Cardiac septum (tissue), 1 donor: ENCODE measurements around the gene GALNT9. TPM values are rescaled to one million over a fixed set of nuclear protein-coding genes. Genes with fewer than 3 reads are reported as not detected.
"Not testable (repeated sequence)": the region's sequence is repeated elsewhere in the genome, so short reads cannot be mapped to it uniquely, and the experiment has no call there.

Source experiments
- DNase-seq: peaks from one replicate; pipeline ENCODE4 v3.0.0-alpha.2; 2020; ENCODE audit warnings: low spot score
- intact Hi-C: fragments of 100-400 bp; cut with DNase I; formaldehyde crosslinking; loops from one replicate; pipeline ENCODE4 v1.14.0; 2022
- total RNA-seq: library from RNA; stranded (reverse); fragmentation: NEBNext Ultra II Directional; extraction: Animal tissue kit (Norgen Biotek cat#: 25700); gene quantifications from one replicate; pipeline ENCODE4 v1.2.1, GENCODE V29; 2021
- donor health status: DM: no; HTN: no; CAD: no.

Gene GALNT9
- total RNA-seq, 1 donor from 2014 or later = not detected

DNA sequence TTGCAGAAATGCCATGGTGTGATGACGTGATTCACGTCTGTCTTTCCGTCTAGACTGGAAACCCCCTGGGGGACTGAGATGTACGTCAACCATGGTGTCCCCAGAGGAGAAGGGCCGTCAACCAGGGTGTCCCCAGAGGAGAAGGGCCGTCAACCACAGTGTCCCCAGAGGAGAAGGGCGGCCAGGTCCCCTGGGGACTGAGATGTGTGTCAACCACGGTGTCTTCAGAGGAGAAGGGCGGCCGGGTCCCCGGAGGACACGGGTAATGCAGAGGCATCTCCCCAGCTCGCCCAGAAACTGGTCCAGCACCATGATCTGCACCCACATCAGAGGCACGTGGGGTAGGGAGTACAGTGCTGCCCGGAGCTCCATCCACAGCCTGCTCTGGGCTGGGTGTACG, 30.6 kb upstream of the GALNT9 start:
- intact Hi-C loops = no loop called here

DNA sequence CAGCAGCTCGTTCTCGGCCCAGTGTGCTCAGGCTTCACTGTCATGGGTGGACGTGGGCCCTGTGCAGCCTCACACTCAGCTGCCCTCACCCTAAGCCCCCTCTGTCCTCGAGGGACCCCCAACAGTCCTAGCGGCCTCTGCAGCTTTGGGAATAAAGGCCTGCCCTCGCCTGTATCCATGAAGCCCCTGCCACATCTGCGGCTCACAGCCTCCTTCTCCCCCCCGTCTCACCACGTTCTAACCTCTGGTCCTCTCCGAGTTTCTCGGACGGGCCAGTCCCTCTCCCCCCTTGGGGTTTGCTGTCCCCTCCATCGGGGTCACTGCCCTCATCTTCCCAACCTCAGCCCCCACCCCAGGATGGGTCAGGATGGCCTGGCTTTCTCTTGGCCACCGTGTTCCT, 30.2 kb upstream of the GALNT9 start:
- intact Hi-C loops = no loop called here
- DNase-seq = no peak

More for the DNA sequence above, 30.6 kb upstream of the GALNT9 start:
- DNase-seq = no peak

DNA sequence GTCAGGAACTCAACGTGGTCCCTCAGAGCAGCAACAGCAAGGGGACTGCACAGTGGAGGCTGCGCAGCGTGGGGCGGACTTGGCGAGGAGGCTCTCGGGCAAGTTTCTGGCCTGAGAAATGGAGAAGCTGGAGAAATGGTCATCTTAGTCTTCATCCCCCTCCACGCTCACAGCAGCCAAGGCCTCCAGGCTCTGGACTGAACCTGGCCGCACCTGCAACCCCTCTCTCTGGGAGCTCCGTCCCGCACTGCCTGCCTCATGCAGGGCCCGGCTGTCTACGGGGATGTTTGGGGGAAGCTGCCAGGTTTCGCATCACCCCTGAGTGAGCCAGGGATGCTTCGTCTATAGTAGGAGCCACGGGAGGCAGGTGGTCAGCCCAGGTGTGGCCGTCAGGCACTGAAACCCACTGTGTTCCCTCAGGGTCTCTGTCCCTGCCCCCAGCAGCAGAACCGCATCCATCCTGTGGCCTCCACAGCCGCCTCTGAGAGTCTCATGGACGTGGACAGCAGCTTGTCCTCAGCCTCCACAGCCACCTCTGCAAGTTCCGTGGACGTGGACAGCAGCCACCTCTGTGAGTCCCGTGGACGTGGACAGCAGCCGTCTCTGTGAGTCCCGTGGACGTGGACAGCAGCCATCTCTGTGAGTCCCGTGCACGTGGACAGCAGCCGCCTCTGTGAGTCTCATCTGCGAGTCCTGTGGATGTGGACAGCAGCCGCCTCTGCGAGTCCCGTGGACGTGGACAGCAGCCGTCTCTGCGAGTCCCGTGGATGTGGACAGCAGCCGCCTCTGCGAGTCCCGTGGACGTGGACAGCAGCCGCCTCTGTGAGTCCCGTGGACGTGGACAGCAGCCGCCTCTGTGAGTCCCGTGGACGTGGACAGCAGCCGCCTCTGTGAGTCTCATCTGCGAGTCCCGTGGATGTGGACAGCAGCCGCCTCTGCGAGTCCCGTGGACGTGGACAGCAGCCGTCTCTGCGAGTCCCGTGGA, 29.1 kb upstream of the GALNT9 start:
- not testable (repeated sequence) for DNase-seq

DNA sequence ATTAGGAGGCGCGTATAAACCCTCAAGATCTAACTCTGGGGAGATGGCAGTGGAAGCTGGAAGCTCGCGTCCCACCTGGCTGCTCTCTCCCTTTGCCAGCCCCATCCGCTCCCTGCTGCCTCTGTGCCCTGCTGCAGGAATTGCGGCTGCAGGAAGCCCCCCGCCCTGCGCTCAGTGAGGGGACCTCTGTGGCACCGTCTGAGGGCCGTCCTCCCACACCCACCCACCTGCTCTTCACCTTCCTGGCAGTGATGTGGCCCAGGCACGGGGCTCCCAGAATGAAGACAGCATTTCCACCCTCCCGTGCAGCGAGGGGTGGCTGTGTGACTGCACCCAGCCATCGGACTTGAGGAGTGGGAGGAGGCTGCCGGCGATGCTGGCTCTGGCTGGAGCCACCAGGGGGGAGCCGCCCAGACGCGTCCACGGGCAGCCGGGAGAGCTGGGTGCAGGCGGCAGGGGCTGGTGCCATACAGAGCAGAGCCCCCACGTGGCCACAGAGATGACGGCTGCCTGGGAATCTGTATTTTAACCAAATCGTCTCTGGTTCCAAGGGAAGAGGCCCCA, 28.3 kb upstream of the GALNT9 start:
- no peak for DNase-seq
- intact Hi-C loops = no loop called here

More for the DNA sequence above, 29.1 kb upstream of the GALNT9 start:
- intact Hi-C loops = not testable (repeated sequence)

DNA sequence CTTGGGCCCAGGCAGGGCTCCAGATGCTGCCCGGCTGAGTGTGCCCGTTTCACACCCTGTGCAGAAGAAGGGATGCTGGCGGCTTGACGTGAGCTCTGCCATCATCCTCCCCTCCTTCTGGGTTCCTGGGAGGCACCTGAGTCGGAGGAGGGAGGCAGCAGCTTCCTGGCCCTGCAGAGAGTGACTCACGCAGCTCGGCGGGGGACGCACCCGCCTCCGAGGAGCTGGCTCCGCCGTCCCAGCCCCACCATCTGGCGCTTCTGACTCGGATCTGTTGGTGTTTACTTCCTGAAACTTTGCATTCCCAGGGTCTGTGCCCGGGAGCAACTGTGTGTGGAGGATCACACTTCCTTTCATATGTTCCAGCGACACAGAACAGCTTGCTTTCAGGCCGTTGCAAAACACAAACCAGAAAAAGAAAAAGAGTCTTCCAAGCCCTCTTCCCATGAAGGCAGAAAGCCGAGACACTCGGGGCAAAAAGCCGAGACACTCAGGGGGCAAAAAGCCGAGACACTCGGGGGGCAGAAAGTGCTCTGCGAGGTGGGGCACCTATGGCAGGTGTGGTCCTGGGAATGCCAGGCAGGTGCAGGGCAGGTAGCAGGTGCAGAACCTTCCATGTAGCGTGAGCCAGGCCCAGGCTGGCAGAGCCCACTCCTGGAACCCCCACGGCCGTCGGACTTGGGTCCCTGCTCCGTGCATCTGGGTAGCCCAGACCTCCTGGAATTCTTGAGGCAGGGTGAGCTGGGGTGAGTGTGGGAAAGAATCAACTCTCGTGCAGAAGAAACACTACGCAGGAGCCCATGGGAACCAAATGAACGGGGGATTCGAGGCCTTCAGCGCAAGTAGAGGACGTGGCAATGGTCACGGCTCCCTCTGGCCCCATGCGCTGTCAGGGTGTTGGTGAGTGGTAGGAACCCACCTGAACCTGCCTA, 27.6 kb upstream of the GALNT9 start:
- intact Hi-C loops = no loop called here
- no peak for DNase-seq

DNA sequence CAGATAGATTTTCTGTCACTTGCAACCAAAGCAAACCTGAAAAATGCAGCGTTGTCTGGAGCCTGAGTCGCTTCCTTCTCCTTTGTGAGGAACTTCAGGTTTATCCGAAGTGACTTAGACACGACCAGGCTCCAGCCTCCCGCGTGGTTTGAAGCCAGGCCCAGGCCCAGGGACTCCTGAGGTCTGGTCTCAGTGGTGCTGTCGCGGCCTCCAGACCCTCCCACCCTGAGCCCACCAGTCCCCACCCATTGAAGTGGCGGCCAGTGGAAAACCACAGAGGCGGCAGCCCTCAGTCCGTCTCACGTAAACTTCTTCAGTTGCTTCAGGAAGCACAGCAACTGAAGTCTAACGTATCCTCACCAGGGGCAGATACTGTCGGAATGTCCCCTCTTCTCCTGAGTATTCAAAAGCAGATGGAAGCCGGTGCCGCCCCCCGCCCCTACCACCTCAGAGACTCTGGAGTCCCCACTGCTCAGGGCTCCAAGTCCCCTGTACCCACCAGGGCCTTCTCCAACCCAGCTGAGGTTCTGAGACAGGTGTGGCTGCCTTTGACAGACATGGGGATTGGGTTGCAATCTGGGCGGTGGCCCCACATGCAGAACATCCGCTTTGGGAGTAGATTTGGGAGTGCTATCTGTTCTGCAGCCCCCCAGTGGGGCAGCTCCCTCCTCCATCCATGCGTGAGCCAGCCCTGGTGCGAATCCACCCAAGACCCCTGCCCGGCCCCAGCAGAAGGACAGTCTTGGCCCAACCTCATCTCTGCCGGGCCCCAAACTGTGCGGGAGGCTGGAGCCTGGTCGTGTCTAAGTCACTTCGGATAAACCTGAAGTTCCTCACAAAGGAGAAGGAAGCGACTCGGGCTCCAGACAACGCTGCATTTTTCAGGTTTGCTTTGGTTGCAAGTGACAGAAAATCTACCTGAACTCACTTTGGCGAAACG, 26.6 kb upstream of the GALNT9 start:
- no peak for DNase-seq
- intact Hi-C loops = no loop called here

DNA sequence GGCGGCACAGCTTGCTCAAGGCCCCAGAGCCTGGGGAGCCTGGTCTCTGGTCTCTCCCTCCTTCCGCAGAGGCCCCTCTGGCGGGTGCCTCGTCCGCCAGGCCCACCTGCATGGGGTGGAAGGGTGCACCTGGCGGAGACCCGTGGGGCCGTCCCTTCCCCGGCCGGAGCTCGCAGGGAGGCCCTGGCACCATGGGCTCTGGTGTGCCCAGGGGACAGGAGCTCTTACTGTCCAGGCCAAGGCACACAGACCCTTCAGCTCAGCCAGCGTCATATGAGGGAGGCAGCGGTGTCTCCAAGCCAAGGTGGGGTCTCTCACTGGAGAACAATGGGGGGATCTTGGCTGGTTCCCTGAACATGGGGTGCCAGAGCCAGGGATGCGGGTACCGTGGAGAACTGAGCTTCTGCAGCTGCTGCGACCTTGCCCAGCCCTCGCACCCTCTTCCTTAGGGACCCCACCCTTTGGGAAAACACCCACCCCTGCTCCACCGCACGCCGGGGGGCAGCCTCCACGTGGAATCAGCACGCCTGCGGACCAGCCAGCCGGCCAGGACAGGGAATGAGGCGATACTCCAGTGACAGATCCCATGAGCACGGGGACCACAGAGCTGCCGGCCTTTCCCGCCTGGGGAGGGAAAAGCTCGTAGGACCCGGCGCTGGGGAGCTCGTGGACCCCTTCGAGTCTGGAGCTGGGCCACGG, 25.7 kb upstream of the GALNT9 start:
- no peak for DNase-seq

DNA sequence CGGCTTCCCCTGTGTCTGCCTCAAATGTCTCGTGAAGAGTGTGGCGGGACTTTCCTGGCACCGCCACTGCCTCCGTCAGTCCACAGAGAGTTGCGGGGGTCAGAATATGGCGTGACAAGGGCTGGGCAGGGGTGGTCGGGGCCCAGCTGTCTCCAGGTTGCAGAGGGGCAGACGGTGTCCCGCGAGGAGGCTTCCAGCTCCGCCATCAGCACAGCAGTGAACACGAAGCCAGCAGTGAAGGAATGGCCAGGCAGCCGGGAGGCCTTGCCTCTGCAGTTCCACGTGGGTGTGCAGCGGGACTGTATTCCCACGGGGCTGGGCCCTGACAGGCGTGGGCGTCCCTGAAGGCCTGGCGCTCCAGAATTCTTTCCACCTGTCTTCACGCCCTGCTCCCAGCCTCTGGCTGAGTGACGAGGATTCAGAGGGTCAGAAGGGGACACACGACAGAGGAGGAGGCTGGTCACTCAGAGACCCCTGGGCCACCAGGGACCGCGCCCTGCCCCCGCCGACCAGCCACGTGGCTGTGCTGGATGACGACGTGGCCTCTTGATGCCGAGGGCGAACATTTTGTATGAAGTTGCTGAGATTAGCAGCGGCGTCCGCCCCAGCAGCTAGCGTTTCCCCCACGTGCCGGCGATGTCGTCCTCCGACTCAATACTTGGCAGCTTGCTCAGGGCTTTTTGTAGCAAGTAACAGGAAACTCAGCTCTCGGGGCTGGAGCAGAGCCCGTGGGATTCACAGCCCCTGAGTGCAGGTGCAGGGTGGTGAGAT, 25.0 kb upstream of the GALNT9 start:
- DNase-seq = no peak
- intact Hi-C loops = no loop called here

More for the DNA sequence above, 25.7 kb upstream of the GALNT9 start:
- intact Hi-C loops = no loop called here

DNA sequence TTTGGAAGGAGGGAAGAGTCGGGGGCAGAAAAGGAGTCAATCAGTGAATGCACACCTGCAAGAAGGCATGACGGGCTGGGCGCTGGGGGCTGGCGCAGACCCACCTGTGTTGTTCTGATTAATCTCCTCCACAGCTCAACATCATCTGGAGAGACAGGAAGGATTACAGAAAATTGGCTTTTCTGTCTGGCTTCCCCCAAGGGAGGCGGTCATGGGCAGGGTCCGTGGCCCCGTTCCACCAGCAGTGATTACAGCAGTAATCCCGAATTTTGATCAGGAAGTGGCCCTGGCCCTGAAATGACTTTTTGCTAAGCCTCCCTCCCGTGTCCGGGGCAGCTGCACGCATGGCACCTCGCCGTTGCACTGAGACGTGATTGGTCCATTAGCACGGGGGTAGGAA, 24.4 kb upstream of the GALNT9 start:
- intact Hi-C loops = no loop called here
- no peak for DNase-seq

DNA sequence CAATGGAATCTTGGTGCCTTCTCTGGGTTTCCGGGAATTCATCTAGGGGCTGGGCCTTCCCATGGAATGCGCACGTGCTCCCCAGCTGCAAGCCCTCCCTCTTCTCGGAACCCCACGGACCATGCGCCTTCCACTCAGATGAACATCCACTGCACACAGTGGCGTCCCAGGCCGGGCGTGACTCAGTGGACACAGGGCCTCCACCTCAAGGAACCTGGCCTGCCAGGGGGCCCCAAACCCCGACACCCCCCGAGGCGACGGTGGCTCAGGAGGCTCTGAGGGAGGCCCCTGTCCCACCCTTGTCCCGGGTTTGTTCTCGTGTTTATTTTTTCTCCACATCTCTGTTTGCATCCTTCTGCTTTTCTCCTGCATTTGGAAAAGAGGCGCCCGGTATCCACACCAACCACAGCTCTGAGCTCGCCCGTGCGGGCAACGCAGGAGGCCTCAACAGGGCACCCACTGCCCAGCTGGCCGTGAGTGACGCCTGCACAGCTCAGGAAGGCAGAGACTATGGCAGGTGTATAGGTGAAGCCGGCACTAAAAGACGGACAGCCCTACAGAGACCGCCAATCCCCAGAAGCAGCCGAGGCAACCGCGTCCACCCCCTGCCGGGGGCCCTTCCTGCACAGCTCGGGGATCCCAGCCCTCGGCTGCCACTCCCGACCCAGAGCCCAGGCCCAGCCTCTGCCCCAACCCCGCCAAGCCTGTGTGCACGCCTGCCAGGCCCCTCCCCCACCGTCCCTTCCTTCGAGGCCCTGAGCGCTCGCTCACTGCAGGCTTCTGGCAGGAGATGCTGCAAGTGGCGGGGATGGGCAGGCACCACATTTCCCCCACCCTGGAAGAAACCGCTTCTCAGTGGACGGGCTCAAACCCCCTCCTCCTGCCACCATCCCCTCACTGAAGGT, 23.8 kb upstream of the GALNT9 start:
- intact Hi-C loops = no loop called here

DNA sequence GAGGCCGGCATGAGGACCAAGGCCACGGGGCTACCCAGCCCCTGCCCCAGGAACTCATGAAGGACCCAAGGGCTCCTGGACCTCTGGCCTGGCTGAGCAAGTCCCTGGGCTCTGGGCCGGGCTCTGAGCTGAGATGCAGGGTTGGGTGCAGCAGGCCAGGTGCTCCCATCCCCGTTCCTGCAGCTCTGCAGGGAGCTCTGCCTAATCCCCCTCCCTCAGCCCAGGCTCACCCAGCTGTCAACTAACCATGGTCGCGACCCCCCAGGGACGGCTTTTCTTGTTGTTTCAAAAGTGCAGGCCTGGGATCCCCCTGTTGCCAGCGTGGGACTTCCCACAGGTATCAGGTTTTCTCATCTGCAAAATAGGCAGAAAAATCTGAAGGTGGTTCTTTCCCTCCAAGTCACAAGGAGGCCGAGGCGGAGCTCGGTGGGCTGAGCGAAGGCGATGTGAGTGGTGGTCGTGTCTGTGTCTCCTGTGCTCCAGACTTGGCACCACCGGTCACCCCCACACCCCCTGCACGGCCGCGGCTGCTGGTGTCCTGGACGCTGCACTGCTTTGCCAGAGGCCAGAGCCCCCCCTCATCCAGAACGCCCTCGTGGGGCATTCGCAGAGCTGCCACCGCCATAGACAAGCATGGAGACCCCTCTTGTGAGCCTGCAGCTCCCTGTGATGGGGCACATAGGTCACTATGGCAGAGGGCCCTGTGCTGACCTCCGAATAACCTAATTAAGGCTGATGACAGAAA, 22.5 kb upstream of the GALNT9 start:
- intact Hi-C loops = no loop called here
- no peak for DNase-seq

More for the DNA sequence above, 23.8 kb upstream of the GALNT9 start:
- DNase-seq = no peak

DNA sequence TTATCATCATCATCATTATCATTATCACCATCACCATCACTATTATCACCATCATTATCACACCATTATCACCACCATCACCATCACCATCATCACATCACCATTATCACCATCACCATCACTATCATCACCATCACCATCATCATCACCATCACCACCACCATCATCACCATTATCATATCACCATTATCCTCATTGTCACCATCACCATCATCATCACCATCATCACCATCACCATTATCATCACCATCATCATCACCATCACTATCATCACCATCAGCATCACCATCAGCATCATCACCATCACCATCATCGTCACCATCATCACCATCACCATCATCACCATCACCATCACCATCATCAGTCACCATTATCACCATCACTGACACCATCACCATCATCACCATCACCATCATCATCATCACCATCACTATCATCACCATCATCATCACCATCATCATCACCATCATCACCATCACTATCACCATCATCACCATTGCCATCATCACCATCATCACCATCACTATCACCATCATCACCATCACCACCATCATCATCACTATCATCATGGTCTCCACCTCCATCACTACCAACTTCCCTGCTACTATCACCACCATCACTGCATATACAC, 20.2 kb upstream of the GALNT9 start:
- intact Hi-C loops = no loop called here
- DNase-seq = no peak

DNA sequence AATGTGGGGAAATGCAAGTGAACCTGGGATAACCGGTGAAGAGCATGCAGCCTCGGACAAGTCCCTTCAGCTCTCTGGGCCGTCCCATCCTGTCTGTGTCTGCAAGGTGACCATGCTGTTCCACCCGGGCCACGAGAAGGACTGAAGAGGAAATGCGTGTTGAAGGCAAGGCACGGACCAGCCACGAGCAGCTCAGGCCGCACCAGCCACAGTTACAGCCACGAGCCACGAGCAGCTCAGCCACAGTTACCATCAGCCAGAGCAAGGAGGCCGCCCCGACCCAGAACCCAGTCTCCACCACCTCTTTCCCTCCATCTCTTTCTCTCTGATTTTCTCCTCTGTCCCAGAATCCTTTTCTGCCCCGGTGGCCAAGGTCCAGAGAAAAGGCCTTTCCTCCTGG, 18.8 kb upstream of the GALNT9 start:
- DNase-seq = no peak
- intact Hi-C loops = no loop called here

DNA sequence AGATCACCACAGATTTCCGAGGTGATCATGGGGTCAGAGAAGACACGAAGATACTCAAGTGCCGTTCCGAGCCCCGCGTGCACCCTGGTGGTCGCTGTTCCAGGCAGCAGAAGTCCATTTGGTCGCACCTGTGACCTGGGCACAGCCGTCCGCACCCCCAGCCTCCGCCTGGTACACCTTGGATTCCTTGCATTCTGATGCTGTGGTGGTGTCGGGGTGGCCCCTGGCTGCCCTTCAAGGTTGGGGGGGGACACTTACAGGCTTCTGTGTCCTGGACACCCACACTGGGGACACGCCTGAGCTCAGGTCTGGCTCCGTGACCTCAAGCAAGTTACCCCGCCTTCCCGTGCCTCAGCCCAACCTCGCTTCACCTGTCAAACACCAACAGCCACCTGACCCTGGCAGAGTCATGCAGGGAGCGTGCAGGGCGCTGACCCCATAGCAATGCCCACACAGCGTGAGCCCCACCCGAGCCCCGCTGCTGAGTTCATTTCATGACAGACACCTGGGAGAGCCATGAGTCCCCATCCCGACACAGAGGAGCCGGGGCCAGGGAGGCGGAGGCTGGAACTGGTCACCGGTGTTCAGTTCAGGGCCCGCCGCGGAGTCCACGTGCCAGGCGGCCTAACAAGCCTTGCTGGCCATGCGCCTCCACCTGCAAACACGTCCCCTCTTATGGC, 17.9 kb upstream of the GALNT9 start:
- DNase-seq = no peak
- intact Hi-C loops = no loop called here
